Measurements from ENCODE around the gene ANKRD11.

The ANKRD11 gene

DNA sequence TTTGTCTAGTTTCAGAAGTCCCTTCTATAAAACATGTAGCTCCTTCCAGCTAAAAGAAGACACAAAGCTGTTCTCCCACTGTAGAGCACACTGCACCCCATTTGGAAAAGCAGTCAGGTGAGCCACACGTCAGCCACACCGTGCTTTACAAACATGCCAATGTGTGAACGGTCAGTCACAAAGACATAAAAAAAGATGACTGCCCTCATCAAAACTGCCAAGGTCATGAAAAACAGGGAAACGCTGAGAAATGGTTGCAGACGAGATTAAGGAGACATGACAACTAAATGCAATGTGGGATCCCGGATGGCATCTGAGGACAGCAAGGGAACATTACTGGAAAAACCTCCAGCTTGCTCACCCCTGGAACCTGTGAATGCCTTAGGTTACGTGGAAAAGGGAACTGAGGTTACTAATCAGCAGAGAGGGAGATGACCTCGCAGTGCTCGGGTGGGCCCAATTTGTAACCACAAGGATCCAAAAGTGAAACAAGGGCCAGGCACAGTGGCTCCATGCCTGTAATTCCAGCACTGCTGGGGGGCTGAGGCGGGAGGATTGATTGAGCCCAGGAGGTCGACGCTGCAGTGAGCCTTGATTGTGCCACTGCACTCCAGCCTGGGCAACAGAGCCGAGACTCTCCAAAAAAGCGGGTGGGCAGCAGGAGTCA, 8.1 kb downstream of the ANKRD11 start:
- TF ChIP-seq, protein P1, sequence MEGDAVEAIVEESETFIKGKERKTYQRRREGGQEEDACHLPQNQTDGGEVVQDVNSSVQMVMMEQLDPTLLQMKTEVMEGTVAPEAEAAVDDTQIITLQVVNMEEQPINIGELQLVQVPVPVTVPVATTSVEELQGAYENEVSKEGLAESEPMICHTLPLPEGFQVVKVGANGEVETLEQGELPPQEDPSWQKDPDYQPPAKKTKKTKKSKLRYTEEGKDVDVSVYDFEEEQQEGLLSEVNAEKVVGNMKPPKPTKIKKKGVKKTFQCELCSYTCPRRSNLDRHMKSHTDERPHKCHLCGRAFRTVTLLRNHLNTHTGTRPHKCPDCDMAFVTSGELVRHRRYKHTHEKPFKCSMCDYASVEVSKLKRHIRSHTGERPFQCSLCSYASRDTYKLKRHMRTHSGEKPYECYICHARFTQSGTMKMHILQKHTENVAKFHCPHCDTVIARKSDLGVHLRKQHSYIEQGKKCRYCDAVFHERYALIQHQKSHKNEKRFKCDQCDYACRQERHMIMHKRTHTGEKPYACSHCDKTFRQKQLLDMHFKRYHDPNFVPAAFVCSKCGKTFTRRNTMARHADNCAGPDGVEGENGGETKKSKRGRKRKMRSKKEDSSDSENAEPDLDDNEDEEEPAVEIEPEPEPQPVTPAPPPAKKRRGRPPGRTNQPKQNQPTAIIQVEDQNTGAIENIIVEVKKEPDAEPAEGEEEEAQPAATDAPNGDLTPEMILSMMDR (IDR thresholded peaks at IDR 0.05; ENCODE audit: low read depth, low read length): no peak
- no peak for DNase-seq (ENCODE audit: low read depth in 2 of 2)
- no peak overlapping the region for H3K4me3 ChIP-seq (replicated peaks in 1 of 2; ENCODE audit: low read depth in 2 of 2, low read length in 2 of 2)

DNA sequence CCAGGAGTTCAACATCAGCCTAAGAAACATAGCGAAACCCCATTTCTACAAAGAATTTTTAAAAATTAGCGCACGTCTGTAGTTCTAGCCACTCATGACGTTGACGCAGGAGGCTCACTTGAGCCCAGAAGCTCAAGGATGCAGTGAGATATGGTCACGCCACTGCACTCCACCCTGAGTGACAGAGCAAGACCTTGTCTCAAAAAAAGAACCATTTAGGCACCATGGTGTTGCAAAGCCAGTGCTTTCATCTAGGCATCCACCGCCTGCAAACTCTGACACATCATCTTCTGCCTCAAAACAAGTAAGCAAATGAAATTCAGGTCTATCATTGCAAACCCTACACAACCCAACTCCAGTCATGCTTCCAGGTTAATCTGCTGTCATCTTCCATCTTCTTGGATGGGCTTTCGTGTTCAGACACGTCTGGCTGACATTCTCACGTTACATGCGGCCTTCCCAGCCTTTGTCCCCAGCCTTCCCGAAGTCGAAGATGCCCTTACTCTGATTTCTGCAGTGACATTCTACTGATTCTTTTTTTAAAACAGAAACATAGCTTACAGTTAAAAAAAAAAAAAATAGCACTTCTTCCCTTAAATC, 8.9 kb downstream of the ANKRD11 start:
- DNase-seq (ENCODE audit: low read depth in 2 of 2): no peak
- no peak overlapping the region for H3K4me3 ChIP-seq (replicated peaks in 1 of 2; ENCODE audit: low read depth in 2 of 2, low read length in 2 of 2)
- TF ChIP-seq, protein P1 (IDR thresholded peaks at IDR 0.05; ENCODE audit: low read depth, low read length): no peak

DNA sequence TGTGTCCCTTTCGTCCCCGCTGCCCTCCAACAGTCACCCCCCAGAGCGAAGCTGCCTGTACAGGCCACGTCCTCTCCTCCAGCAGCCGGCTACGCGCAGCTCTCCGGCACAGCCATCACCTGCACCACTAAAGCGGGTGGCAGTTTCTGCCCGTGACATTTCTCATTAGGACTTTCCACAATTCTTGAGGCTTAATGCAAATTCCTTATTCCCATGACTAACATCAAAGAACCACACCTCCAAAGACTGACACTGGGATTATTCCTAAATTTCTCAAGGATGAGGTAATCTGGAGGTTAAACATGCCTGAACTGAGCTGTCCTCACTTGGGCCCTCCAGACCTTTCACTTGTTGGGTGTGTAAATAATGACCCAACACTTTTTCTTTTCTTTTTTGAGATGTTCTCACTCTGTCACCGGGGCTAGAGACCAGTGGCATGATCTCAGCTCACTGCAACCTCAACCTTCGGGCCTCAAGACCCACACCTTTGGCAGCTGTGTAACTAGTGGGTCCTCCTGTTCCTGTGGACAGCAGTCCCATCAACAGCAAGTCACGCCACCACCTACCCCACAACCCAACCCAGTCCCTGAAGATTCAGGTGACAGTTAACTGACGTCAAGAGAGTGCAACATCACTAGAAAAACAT, 11.7 kb downstream of the ANKRD11 start:
- peak in 1 of 2 donors; percentile 67 for DNase-seq (ENCODE audit: low read depth in 2 of 2)
- TF ChIP-seq, protein P1 (IDR thresholded peaks at IDR 0.05; ENCODE audit: low read depth, low read length): no peak
- H3K4me3 ChIP-seq (replicated peaks in 1 of 2; ENCODE audit: low read depth in 2 of 2, low read length in 2 of 2): no peak overlapping the region

DNA sequence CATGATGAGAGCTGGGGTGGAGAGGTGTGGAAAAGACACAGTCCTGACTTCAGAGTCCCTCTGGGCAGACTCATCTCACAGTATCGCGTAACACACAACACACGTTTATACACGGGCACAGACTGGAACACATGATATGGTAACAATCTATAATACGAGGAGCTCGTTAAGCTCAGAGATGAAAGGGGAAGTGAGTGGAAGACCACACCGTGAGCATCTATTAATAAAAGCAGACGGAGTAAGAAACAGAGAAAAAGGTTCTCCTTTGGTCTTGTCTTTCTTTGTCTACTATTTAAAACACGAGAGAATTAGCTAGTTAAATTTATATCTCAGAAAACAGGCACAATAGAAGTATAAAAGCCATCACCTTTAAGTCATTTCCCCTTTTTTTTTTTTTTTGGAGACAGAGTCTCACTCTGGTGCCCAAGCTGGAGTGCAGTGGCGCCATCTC, 13.5 kb downstream of the ANKRD11 start:
- TF ChIP-seq, protein P1 (IDR thresholded peaks at IDR 0.05; ENCODE audit: low read depth, low read length): no peak
- no peak for DNase-seq (ENCODE audit: low read depth in 2 of 2)
- H3K4me3 ChIP-seq (replicated peaks in 1 of 2; ENCODE audit: low read depth in 2 of 2, low read length in 2 of 2): no peak overlapping the region

DNA sequence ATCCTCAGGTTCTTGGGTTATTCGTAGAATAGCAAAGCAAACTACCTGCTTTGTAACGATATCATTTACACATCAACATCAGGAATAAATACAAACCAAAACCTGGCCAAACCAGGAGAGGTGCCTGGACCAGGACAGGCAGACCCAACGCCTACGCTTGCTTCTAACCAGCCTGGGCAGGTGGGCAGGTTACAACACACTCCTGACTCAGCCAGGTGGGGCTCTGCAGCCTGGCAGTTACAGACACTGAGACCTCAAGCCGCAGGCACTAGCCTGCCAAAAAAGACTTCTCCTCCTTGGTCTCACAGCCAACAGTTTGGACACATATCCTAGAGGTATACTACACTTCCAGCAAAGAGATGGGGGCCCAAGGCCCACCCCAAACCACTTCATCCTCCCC, 14.0 kb downstream of the ANKRD11 start:
- no peak overlapping the region for H3K4me3 ChIP-seq (replicated peaks in 1 of 2; ENCODE audit: low read depth in 2 of 2, low read length in 2 of 2)
- no peak for DNase-seq (ENCODE audit: low read depth in 2 of 2)
- TF ChIP-seq, protein P1 (IDR thresholded peaks at IDR 0.05; ENCODE audit: low read depth, low read length): no peak

DNA sequence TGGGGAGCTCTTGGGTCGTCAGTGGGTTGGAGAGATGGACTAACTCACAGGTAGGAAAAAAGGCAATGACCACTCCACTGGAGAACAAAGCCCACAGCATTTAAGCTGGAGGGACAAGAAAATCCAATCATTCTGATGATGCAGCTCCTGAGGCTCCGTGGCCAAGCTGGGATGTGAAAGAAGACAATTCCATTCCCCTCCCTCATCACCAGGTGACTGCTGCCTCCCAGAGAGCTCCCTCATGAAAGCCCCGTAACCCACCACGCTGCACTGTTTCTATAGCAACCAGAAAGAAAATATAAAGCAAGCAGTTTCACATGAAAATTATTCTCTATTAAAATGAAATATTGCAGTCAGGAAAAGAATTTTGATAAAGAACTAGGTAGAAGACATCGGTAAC, 15.2 kb downstream of the ANKRD11 start:
- H3K4me3 ChIP-seq (replicated peaks in 1 of 2; ENCODE audit: low read depth in 2 of 2, low read length in 2 of 2): no peak overlapping the region
- TF ChIP-seq, protein P1 (IDR thresholded peaks at IDR 0.05; ENCODE audit: low read depth, low read length): no peak
- no peak for DNase-seq (ENCODE audit: low read depth in 2 of 2)

Measured in cardiac fibroblast (primary cell).